GM23338 (cell line): ENCODE data around the gene NENF. TPM values are rescaled to one million over a fixed set of nuclear protein-coding genes. Genes with fewer than 3 reads are reported as not detected.

Source experiments
- ATAC-seq: fragments of 200-7000 bp; cut with Tn5 transposase; 3 replicates; pipeline ENCODE4 v1.9.1; 2020
- DNase-seq: peaks from one replicate; pipeline ENCODE4 v3.0.0-alpha.2; 2015; ENCODE audit warnings: low spot score
- H2AFZ ChIP-seq: fragments of 200-600 bp; sonication (generic); 2 replicates; pipeline ENCODE4 v1.8.0; 2016; ENCODE audit warnings: antibody characterized with exemption, mild to moderate bottlenecking, moderate library complexity
- H3F3A ChIP-seq: fragments of 200-600 bp; sonication (generic); replicated peaks from 2 replicates; pipeline ENCODE4 v1.8.0; 2017; ENCODE audit warnings: antibody characterized with exemption, mixed run types, low read depth
- H3K27ac ChIP-seq: fragments of 200-600 bp; sonication (generic); 2 replicates; pipeline ENCODE4 v1.6.1; 2016; ENCODE audit warnings: low read depth
- H3K27me3 ChIP-seq: fragments of 200-600 bp; sonication (generic); 2 replicates; pipeline ENCODE4 v1.8.0; 2016; ENCODE audit warnings: mild to moderate bottlenecking, mixed run types, moderate library complexity; ENCODE audit not compliant: insufficient read depth
- H3K36me3 ChIP-seq: fragments of 200-600 bp; sonication (generic); 2 replicates; pipeline ENCODE4 v1.8.0; 2016; ENCODE audit warnings: mild to moderate bottlenecking; ENCODE audit not compliant: insufficient read depth
- H3K4me1 ChIP-seq: fragments of 200-600 bp; sonication (generic); 2 replicates; pipeline ENCODE4 v1.8.0; 2016; ENCODE audit warnings: mild to moderate bottlenecking, moderate library complexity; ENCODE audit not compliant: insufficient read depth
- H3K4me2 ChIP-seq: fragments of 200-600 bp; sonication (generic); 2 replicates; pipeline ENCODE4 v1.7.1; 2017; ENCODE audit warnings: mixed run types
- H3K4me3 ChIP-seq: fragments of 200-600 bp; sonication (generic); 2 replicates; pipeline ENCODE4 v1.6.1; 2016; ENCODE audit warnings: mixed run types
- H3K79me2 ChIP-seq: fragments of 200-600 bp; sonication (generic); replicated peaks from 2 replicates; pipeline ENCODE4 v1.8.0; 2017; ENCODE audit warnings: mild to moderate bottlenecking; ENCODE audit not compliant: insufficient read depth
- H3K9me2 ChIP-seq: fragments of 200-600 bp; sonication (generic); 2 replicates; pipeline ENCODE4 v1.8.0; 2017; ENCODE audit not compliant: insufficient read depth
- H4K20me1 ChIP-seq: fragments of 200-600 bp; sonication (generic); replicated peaks from 2 replicates; pipeline ENCODE4 v1.8.0; 2017; ENCODE audit warnings: mild to moderate bottlenecking; ENCODE audit not compliant: insufficient read depth
- H3K27ac Mint-ChIP-seq: 2 replicates; pipeline ENCODE4 v1.8.0; 2020; ENCODE audit warnings: inconsistent platforms, mild to moderate bottlenecking, moderate library complexity, mixed read lengths
- H3K27me3 Mint-ChIP-seq: 3 replicates; pipeline ENCODE4 v1.8.0; 2022; ENCODE audit warnings: low read depth, mild to moderate bottlenecking, moderate library complexity, mixed read lengths, inconsistent platforms; ENCODE audit not compliant: insufficient read depth, poor library complexity
- H3K36me3 Mint-ChIP-seq: 3 replicates; pipeline ENCODE4 v1.8.0; 2021; ENCODE audit warnings: low read depth, mild to moderate bottlenecking, inconsistent platforms, moderate library complexity, mixed read lengths
- H3K4me1 Mint-ChIP-seq: 3 replicates; pipeline ENCODE4 v1.8.0; 2020; ENCODE audit warnings: mild to moderate bottlenecking, inconsistent platforms, mixed read lengths
- H3K4me3 Mint-ChIP-seq: 3 replicates; pipeline ENCODE4 v1.8.0; 2021; ENCODE audit warnings: moderate library complexity, mild to moderate bottlenecking, inconsistent platforms, mixed read lengths
- H3K9me3 Mint-ChIP-seq: 3 replicates; pipeline ENCODE4 v1.8.0; 2020; ENCODE audit warnings: moderate library complexity, mild to moderate bottlenecking, inconsistent platforms, mixed read lengths
- CREB1 ChIP-seq: fragments of 250-450 bp; sonication (Bioruptor Pico); IDR thresholded peaks from 2 replicates; pipeline ENCODE4 v1.5.0; 2020; ENCODE audit warnings: low read depth, mild to moderate bottlenecking, moderate library complexity
- EZH2 ChIP-seq: fragments of 200-600 bp; sonication (generic); IDR thresholded peaks from one replicate; pipeline ENCODE4 v1.8.0; 2017; ENCODE audit warnings: antibody characterized with exemption, mild to moderate bottlenecking, low read depth; ENCODE audit not compliant: unreplicated experiment
- JUNB ChIP-seq: IDR thresholded peaks from one replicate; pipeline ENCODE4 v1.6.1; 2016; ENCODE audit warnings: antibody characterized with exemption; ENCODE audit not compliant: unreplicated experiment
- NANOG ChIP-seq: IDR thresholded peaks from 2 replicates; pipeline ENCODE4 v1.6.1; 2016; ENCODE audit warnings: antibody characterized with exemption, borderline replicate concordance
- POLR2AphosphoS5 ChIP-seq: IDR thresholded peaks from 2 replicates; pipeline ENCODE4 v1.6.1; 2016; ENCODE audit warnings: antibody characterized with exemption, low read depth
- STAT1 ChIP-seq: IDR thresholded peaks from one replicate; pipeline ENCODE4 v1.6.1; 2016; ENCODE audit warnings: antibody characterized with exemption; ENCODE audit not compliant: unreplicated experiment
- ZNF114 ChIP-seq: fragments of 250-450 bp; sonication (Bioruptor Pico); IDR thresholded peaks from 2 replicates; pipeline ENCODE4 v1.5.0; 2020; ENCODE audit warnings: mild to moderate bottlenecking, moderate library complexity
- polyA plus RNA-seq: library from polyadenylated mRNA; unstranded; fragments of >200 nt; fragmentation: Nextera tagmentation; extraction: Ambion mirVana; gene quantifications from 2 replicates; pipeline ENCODE4 v1.2.1, GENCODE V29; 2016
- total RNA-seq: library from RNA; depleted of rRNA; stranded (reverse); fragments of >200 nt; shearing (Covaris generic); gene quantifications from 2 replicates; pipeline ENCODE4 v1.2.3, GENCODE V29; 2014
- TF ChIP-seq, protein P1 (sequence below): IDR thresholded peaks from one replicate; pipeline ENCODE4 v1.6.1; 2018; ENCODE audit warnings: antibody characterized with exemption; ENCODE audit not compliant: unreplicated experiment
- TF ChIP-seq, protein P2 (sequence below), 2 experiments: fragments of 200-600 bp in 1 of 2; sonication (generic) in 1 of 2; conservative IDR thresholded peaks; 2 replicates each; pipeline versions ENCODE4 v1.5.1 to v1.6.1; 2016 to 2017; ENCODE audit warnings: antibody characterized with exemption in 2 of 2, low read depth in 2 of 2, mild to moderate bottlenecking in 2 of 2, moderate library complexity in 1 of 2
- TF ChIP-seq, protein P3 (sequence below): IDR thresholded peaks from 2 replicates; pipeline ENCODE4 v1.6.1; 2016; ENCODE audit warnings: antibody characterized with exemption

NENF gene
- total and polyA plus RNA-seq, 2 experiments from 2014 or later: 27.6 to 60.7 TPM

DNA sequence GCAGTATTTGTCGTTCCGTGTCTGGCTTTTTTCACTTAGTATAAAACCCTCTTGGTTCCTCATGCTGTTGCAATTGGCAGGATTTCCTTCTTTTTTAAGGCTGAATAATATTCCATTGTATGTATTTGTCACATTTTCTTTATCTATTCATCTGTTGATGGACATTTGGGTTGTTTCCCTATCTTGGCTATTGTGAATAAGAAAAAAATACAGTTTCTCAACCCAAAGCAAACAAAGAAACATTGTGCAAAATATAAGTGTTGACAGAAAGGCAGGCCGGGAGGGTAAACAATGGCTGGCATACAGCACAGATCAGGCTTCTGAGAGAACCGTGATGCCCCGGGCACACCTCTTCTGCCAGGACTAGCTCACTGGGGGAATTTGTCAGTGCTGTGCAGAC, 26.9 kb downstream of the NENF start (continued):
- TF ChIP-seq, protein P1, sequence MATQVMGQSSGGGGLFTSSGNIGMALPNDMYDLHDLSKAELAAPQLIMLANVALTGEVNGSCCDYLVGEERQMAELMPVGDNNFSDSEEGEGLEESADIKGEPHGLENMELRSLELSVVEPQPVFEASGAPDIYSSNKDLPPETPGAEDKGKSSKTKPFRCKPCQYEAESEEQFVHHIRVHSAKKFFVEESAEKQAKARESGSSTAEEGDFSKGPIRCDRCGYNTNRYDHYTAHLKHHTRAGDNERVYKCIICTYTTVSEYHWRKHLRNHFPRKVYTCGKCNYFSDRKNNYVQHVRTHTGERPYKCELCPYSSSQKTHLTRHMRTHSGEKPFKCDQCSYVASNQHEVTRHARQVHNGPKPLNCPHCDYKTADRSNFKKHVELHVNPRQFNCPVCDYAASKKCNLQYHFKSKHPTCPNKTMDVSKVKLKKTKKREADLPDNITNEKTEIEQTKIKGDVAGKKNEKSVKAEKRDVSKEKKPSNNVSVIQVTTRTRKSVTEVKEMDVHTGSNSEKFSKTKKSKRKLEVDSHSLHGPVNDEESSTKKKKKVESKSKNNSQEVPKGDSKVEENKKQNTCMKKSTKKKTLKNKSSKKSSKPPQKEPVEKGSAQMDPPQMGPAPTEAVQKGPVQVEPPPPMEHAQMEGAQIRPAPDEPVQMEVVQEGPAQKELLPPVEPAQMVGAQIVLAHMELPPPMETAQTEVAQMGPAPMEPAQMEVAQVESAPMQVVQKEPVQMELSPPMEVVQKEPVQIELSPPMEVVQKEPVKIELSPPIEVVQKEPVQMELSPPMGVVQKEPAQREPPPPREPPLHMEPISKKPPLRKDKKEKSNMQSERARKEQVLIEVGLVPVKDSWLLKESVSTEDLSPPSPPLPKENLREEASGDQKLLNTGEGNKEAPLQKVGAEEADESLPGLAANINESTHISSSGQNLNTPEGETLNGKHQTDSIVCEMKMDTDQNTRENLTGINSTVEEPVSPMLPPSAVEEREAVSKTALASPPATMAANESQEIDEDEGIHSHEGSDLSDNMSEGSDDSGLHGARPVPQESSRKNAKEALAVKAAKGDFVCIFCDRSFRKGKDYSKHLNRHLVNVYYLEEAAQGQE: no peak
- no peak for TF ChIP-seq CREB1 (CRISPR knock-in tag)
- TF ChIP-seq, protein P2, sequence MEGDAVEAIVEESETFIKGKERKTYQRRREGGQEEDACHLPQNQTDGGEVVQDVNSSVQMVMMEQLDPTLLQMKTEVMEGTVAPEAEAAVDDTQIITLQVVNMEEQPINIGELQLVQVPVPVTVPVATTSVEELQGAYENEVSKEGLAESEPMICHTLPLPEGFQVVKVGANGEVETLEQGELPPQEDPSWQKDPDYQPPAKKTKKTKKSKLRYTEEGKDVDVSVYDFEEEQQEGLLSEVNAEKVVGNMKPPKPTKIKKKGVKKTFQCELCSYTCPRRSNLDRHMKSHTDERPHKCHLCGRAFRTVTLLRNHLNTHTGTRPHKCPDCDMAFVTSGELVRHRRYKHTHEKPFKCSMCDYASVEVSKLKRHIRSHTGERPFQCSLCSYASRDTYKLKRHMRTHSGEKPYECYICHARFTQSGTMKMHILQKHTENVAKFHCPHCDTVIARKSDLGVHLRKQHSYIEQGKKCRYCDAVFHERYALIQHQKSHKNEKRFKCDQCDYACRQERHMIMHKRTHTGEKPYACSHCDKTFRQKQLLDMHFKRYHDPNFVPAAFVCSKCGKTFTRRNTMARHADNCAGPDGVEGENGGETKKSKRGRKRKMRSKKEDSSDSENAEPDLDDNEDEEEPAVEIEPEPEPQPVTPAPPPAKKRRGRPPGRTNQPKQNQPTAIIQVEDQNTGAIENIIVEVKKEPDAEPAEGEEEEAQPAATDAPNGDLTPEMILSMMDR (conservative IDR thresholded peaks at IDR 0.05; ENCODE audit: low read depth in 2 of 2): no peak
- TF ChIP-seq NANOG: no peak
- no peak for TF ChIP-seq ZNF114 (CRISPR knock-in tag)
- TF ChIP-seq STAT1: no peak

DNA sequence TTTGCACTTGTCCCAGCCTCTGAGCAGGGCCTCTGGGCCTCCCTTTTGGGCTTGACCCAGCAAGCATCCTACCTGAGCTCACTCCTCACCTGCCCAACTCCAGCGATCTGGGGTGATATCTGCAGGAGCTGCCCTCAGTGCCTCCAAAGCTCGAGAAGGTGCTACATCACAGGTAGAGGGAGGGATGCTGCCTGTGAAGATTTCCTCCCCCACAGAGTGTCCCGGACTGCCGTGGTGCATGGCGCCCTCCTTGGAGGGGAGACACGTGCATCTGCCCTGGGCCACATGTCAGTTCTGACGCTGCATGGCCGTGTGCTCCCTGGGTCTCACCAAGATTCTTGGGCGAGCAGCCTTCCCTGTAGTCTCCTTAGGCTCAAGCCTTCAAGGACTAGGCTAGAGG, 27.7 kb downstream of the NENF start:
- H3K36me3 Mint-ChIP-seq: no peaks in the 10 kb centered on the region
- no peak overlapping the region for H3K4me3 ChIP-seq
- no peak overlapping the region for H2AFZ ChIP-seq
- no peak for ATAC-seq
- no peak for DNase-seq
- H3K9me2 ChIP-seq: no peaks in the 10 kb centered on the region
- H3K4me1 ChIP-seq: peaks cover 7% of the 10 kb centered on the region
- no peak overlapping the region for H3K4me3 Mint-ChIP-seq
- H3K4me1 Mint-ChIP-seq: peaks cover 24% of the 10 kb centered on the region
- no peaks in the 10 kb centered on the region for H3K79me2 ChIP-seq
- no peaks in the 10 kb centered on the region for H4K20me1 ChIP-seq
- no peaks in the 10 kb centered on the region for H3K27me3 ChIP-seq
- H3K27ac Mint-ChIP-seq: no peak overlapping the region
- no peak overlapping the region for H3K27ac ChIP-seq
- H3K4me2 ChIP-seq: no peak overlapping the region
- peaks cover 3% of the 10 kb centered on the region; the same call in 1 of the 3 replicates for H3K9me3 Mint-ChIP-seq
- no peaks in the 10 kb centered on the region for H3K36me3 ChIP-seq
- no peaks in the 10 kb centered on the region for H3F3A ChIP-seq
- H3K27me3 Mint-ChIP-seq: peaks cover 10% of the 10 kb centered on the region
- TF ChIP-seq JUNB (no peak), NANOG (no peak), POLR2AphosphoS5 (no peak), STAT1 (no peak), CREB1 (CRISPR knock-in tag) (no peak), EZH2 (no peak)
- TF ChIP-seq, protein P3, sequence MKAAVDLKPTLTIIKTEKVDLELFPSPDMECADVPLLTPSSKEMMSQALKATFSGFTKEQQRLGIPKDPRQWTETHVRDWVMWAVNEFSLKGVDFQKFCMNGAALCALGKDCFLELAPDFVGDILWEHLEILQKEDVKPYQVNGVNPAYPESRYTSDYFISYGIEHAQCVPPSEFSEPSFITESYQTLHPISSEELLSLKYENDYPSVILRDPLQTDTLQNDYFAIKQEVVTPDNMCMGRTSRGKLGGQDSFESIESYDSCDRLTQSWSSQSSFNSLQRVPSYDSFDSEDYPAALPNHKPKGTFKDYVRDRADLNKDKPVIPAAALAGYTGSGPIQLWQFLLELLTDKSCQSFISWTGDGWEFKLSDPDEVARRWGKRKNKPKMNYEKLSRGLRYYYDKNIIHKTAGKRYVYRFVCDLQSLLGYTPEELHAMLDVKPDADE: no peak
- TF ChIP-seq, protein P1: no peak
